HG03521 (cell line): Measurements from ENCODE around the gene CSE1L.
"Not testable (repeated sequence)": the region's sequence is repeated elsewhere in the genome, so short reads cannot be mapped to it uniquely, and the experiment has no call there.

Source experiments
- ATAC-seq: cut with Tn5 transposase; IDR thresholded peaks from one replicate; pipeline ENCODE4 v1.9.1; 2021; ENCODE audit warnings: mild to moderate bottlenecking, moderate library complexity; ENCODE audit not compliant: unreplicated experiment

CSE1L gene

GRCh38 chr20:49074521-49074920 lies 28.4 kb downstream of the CSE1L start:
- no peak for ATAC-seq

GRCh38 chr20:49078310-49078709 lies 32.2 kb downstream of the CSE1L start:
- no peak for ATAC-seq

GRCh38 chr20:49082295-49082694 lies 36.2 kb downstream of the CSE1L start:
- ATAC-seq, result not testable (repeated sequence)

- ATAC-seq, result no peak
Observed at GRCh38 chr20:49091104-49091503, 45.0 kb downstream of the CSE1L start.

GRCh38 chr20:49091762-49092161 lies 45.6 kb downstream of the CSE1L start:
- no peak for ATAC-seq

- no peak for ATAC-seq
Observed at GRCh38 chr20:49096203-49096730, 50.2 kb downstream of the CSE1L start.

GRCh38 chr20:49097159-49097558 lies 51.0 kb downstream of the CSE1L start:
- no peak for ATAC-seq

GRCh38 chr20:49098136-49098535 lies 52.0 kb downstream of the CSE1L start:
- ATAC-seq, result no peak

- ATAC-seq, result no peak
Observed at GRCh38 chr20:49099011-49099410, 52.9 kb downstream of the CSE1L start.

GRCh38 chr20:49100292-49100691 lies 54.2 kb downstream of the CSE1L start:
- not testable (repeated sequence) for ATAC-seq

GRCh38 chr20:49100972-49101371 lies 54.9 kb downstream of the CSE1L start:
- no peak for ATAC-seq

GRCh38 chr20:49103019-49103418 lies 56.9 kb downstream of the CSE1L start:
- no peak for ATAC-seq

GRCh38 chr20:49103647-49104364 lies 57.7 kb downstream of the CSE1L start:
- no peak for ATAC-seq

- no peak for ATAC-seq
Observed at GRCh38 chr20:49104365-49104648, 58.2 kb downstream of the CSE1L start.

GRCh38 chr20:49104979-49105547 lies 59.0 kb downstream of the CSE1L start:
- not testable (repeated sequence) for ATAC-seq

GRCh38 chr20:49106328-49106727 lies 60.2 kb downstream of the CSE1L start:
- ATAC-seq, result no peak

GRCh38 chr20:49110767-49111694 lies 64.9 kb downstream of the CSE1L start:
- no peak for ATAC-seq

- ATAC-seq, result no peak
Observed at GRCh38 chr20:49112596-49113274, 66.6 kb downstream of the CSE1L start.

GRCh38 chr20:49115564-49115963 lies 69.5 kb downstream of the CSE1L start:
- no peak for ATAC-seq

- ATAC-seq, result no peak
Observed at GRCh38 chr20:49118307-49118706, 72.2 kb downstream of the CSE1L start.

GRCh38 chr20:49119988-49120387 lies 73.9 kb downstream of the CSE1L start:
- no peak for ATAC-seq
